K562 (cell line): Measurements from ENCODE around the gene ACP5. TPM values are rescaled to one million over a fixed set of nuclear protein-coding genes. Genes with fewer than 3 reads are reported as not detected.

Experiments
- CBFA2T3 ChIP-seq: fragments of 450-650 bp; IDR thresholded peaks from 2 replicates; pipeline ENCODE4 v1.6.1; 2017
- CHD7 ChIP-seq: fragments of 200-600 bp; sonication (generic); IDR thresholded peaks from one replicate; pipeline ENCODE4 v1.6.1; 2012; ENCODE audit warnings: mild to moderate bottlenecking, low read depth, low read length, inconsistent platforms
- ETV5 ChIP-seq: sonication (generic); formaldehyde crosslinking; IDR thresholded peaks from 2 replicates; pipeline ENCODE4 v1.4.0; 2020; ENCODE audit warnings: low read depth, mild to moderate bottlenecking, missing genetic modification reagents
- FOSL1 ChIP-seq: fragments of 200-800 bp; sonication (Bioruptor generic); conservative IDR thresholded peaks from 2 replicates; pipeline ENCODE4 v1.6.1; 2016; ENCODE audit warnings: missing genetic modification characterization, missing compliant biosample characterization
- KLF13 ChIP-seq: fragments of 450-650 bp; IDR thresholded peaks from 2 replicates; pipeline ENCODE4 v1.6.1; 2016; ENCODE audit warnings: missing genetic modification characterization, low read depth, mild to moderate bottlenecking, missing compliant biosample characterization, moderate library complexity, borderline replicate concordance
- MTA2 ChIP-seq: fragments of 450-650 bp; IDR thresholded peaks from 2 replicates; pipeline ENCODE4 v1.6.1; 2016; ENCODE audit warnings: low read depth
- NCOA1 ChIP-seq: fragments of 450-650 bp; IDR thresholded peaks from 2 replicates; pipeline ENCODE4 v1.6.1; 2016; ENCODE audit warnings: low read depth
- NUFIP1 ChIP-seq: fragments of 450-650 bp; IDR thresholded peaks from 2 replicates; pipeline ENCODE4 v1.6.1; 2018; ENCODE audit not compliant: partially characterized antibody
- RBM22 ChIP-seq: fragments of 200-400 bp; formaldehyde crosslinking; IDR thresholded peaks from 2 replicates; pipeline ENCODE4 v1.6.1; 2018; ENCODE audit warnings: low read length, low read depth; ENCODE audit not compliant: poor library complexity, severe bottlenecking
- SIN3B ChIP-seq: fragments of 450-650 bp; IDR thresholded peaks from 2 replicates; pipeline ENCODE4 v1.6.1; 2017; ENCODE audit warnings: low read depth, mild to moderate bottlenecking, moderate library complexity
- SMAD4 ChIP-seq: fragments of 250-450 bp; sonication (Bioruptor Pico); conservative IDR thresholded peaks from 2 replicates; pipeline ENCODE4 v1.8.0; 2021; ENCODE audit warnings: inconsistent platforms, mild to moderate bottlenecking, moderate library complexity
- SRF ChIP-seq, 2 experiments: fragments of 250-450, 450-650 bp in 1 of 2; sonication (Bioruptor Pico) in 1 of 2; sonication (generic) in 1 of 2; formaldehyde crosslinking; IDR thresholded peaks; 2 replicates each; pipeline versions ENCODE4 v1.5.0 to v1.5.1; 2020 to 2022; ENCODE audit warnings: mild to moderate bottlenecking in 1 of 2, missing genetic modification reagents in 1 of 2
- TEAD1 ChIP-seq, 2 experiments: fragments of 450-650 bp in 1 of 2; sonication (generic) in 1 of 2; formaldehyde crosslinking; IDR thresholded peaks; 2 replicates each; pipeline versions ENCODE4 v1.4.0 to v1.8.0; 2020 to 2022; ENCODE audit warnings: mild to moderate bottlenecking in 2 of 2, missing genetic modification reagents in 1 of 2
- TFAP4 ChIP-seq: sonication (generic); formaldehyde crosslinking; IDR thresholded peaks from 2 replicates; pipeline ENCODE4 v1.8.0; 2022; ENCODE audit warnings: missing genetic modification reagents, mild to moderate bottlenecking, moderate library complexity, borderline replicate concordance
- ZNF668 ChIP-seq: fragments of 250-450 bp; sonication (Bioruptor Pico); IDR thresholded peaks from 2 replicates; pipeline ENCODE4 v1.8.0; 2022; ENCODE audit warnings: mild to moderate bottlenecking, inconsistent platforms
- ZNF696 ChIP-seq: fragments of 250-450 bp; sonication (Bioruptor Pico); conservative IDR thresholded peaks from 2 replicates; pipeline ENCODE4 v1.4.0; 2020; ENCODE audit warnings: mild to moderate bottlenecking, moderate library complexity
- polyA plus RNA-seq, 8 experiments: library from polyadenylated mRNA; depleted of rRNA in 4 of 8; stranded (reverse) in 5 of 8; unstranded in 3 of 8; fragments of >200 nt; fragmentation: Nextera tagmentation in 2 of 8; fragmentation: Illumina TruSeq in 1 of 8; extraction: Ambion mirVana in 2 of 8; extraction: Trizol in 1 of 8; gene quantifications; 2 replicates each; pipeline versions ENCODE4 v1.2.1 to v1.2.3, GENCODE V29; 2011 to 2014; ENCODE audit warnings: inconsistent platforms in 1 of 8, missing spikeins in 1 of 8
- total RNA-seq, 7 experiments: library from RNA; depleted of rRNA in 6 of 7; stranded (reverse); fragments of >200 nt in 6 of 7; fragmentation: Illumina TruSeq in 2 of 7; extraction: Trizol in 2 of 7; gene quantifications; 2 replicates each; pipeline versions ENCODE4 v1.2.1 to v1.2.3, GENCODE V29; 2011 to 2021; ENCODE audit warnings: low replicate concordance in 1 of 7

The ACP5 gene
- total and polyA plus RNA-seq, 9 of the 15 experiments (the other 6 are each of a cell fraction or from before 2014, with no cell fraction given): 0.06 to 1.1 (median 0.31) TPM; not detected in 1

- TF ChIP-seq CHD7: no peak
- TF ChIP-seq KLF13 (tag): peak; percentile 72; the same call in 1 of the 2 replicates
- TF ChIP-seq SIN3B: peak; percentile 97
- peak; percentile 55; the same call in 1 of the 2 replicates for TF ChIP-seq NCOA1
- TF ChIP-seq CBFA2T3: 0 out of 2 replicates have a peak, but pooled peaks have one; percentile 9
- TF ChIP-seq SRF (CRISPR knock-in tag; IDR thresholded peaks at IDR 0.05): peak in 1 of 2 experiments; percentile 93; a peak in 1 of 4 replicates
- TF ChIP-seq FOSL1 (tag): peak; percentile 62
- TF ChIP-seq RBM22: no peak
- peak; percentile 68 for TF ChIP-seq MTA2
- TF ChIP-seq ZNF668 (CRISPR knock-in tag): no peak
- no peak for TF ChIP-seq NUFIP1
- TF ChIP-seq SMAD4 (CRISPR knock-in tag): peak; percentile 64; the same call in 1 of the 2 replicates
- peak; percentile 88 for TF ChIP-seq TFAP4
- TF ChIP-seq ZNF696 (CRISPR knock-in tag): no peak
- no peak for TF ChIP-seq ETV5 (CRISPR knock-in tag)
- TF ChIP-seq TEAD1 (CRISPR knock-in tag; IDR thresholded peaks at IDR 0.05): peak in 1 of 2 experiments; percentile 77; a peak in 1 of 4 replicates
Measured at GRCh38 chr19:11528551-11529341, 48.7 kb downstream of the ACP5 start, which contains the start of gene ECSIT (continued).
